ENCODE data around the gene CSTF1.
A peak's percentile ranks its signal among the peaks of the same experiment; 100 is the strongest.

The CSTF1 gene

DNA sequence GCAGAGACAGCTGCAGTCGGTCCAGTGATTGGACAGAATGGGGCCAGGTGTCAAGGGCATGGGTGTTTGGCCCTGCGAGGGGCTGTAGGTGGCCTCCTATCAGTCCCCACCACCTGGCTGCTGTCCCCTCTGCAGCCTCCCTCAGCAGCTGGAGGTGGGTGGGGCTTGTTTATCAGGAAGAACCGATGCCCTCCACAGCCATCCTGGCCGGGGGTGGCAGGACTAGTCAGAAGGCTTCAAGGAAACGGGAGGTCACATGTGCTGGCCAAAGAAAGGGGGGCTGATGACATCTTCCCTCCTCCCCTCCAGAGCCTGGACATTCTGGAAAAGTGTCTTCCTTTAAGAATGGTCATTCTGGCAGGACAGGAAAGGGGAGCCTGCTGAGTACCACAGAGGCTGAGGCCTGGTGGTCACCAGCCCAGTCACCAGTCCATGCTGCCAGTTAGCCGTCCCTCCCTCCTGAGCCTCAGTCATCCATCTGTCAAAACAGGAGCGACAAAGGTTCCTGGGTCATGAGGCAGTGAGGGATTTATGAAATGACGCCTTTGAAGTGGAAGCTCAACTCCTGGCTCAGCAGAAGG, 29.5 kb upstream of the CSTF1 start:
- Mint-ChIP-seq H3K4me1 (peaks cover 28% of the 10 kb centered on the region), H3K27ac (no peak overlapping the region), H3K27me3 (ENCODE audit: low read depth, poor library complexity) (peaks cover 7% of the 10 kb centered on the region), H3K4me3 (no peak overlapping the region), H3K9me3 (no peaks in the 10 kb centered on the region), H3K36me3 (ENCODE audit: low read depth) (peaks cover 33% of the 10 kb centered on the region)
- TF ChIP-seq, protein P1, sequence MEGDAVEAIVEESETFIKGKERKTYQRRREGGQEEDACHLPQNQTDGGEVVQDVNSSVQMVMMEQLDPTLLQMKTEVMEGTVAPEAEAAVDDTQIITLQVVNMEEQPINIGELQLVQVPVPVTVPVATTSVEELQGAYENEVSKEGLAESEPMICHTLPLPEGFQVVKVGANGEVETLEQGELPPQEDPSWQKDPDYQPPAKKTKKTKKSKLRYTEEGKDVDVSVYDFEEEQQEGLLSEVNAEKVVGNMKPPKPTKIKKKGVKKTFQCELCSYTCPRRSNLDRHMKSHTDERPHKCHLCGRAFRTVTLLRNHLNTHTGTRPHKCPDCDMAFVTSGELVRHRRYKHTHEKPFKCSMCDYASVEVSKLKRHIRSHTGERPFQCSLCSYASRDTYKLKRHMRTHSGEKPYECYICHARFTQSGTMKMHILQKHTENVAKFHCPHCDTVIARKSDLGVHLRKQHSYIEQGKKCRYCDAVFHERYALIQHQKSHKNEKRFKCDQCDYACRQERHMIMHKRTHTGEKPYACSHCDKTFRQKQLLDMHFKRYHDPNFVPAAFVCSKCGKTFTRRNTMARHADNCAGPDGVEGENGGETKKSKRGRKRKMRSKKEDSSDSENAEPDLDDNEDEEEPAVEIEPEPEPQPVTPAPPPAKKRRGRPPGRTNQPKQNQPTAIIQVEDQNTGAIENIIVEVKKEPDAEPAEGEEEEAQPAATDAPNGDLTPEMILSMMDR (IDR thresholded peaks at IDR 0.05): no peak
- no peak for DNase-seq

- TF ChIP-seq, protein P1 (IDR thresholded peaks at IDR 0.05): no peak
- Mint-ChIP-seq H3K27me3 (ENCODE audit: low read depth, poor library complexity) (peaks cover 6% of the 10 kb centered on the region), H3K27ac (no peak overlapping the region), H3K4me1 (peaks cover 22% of the 10 kb centered on the region), H3K36me3 (ENCODE audit: low read depth) (peaks cover 33% of the 10 kb centered on the region), H3K9me3 (no peaks in the 10 kb centered on the region), H3K4me3 (no peak overlapping the region)
- no peak for DNase-seq
Observed at GRCh38 chr20:56363491-56363890, 29.0 kb upstream of the CSTF1 start.

DNA sequence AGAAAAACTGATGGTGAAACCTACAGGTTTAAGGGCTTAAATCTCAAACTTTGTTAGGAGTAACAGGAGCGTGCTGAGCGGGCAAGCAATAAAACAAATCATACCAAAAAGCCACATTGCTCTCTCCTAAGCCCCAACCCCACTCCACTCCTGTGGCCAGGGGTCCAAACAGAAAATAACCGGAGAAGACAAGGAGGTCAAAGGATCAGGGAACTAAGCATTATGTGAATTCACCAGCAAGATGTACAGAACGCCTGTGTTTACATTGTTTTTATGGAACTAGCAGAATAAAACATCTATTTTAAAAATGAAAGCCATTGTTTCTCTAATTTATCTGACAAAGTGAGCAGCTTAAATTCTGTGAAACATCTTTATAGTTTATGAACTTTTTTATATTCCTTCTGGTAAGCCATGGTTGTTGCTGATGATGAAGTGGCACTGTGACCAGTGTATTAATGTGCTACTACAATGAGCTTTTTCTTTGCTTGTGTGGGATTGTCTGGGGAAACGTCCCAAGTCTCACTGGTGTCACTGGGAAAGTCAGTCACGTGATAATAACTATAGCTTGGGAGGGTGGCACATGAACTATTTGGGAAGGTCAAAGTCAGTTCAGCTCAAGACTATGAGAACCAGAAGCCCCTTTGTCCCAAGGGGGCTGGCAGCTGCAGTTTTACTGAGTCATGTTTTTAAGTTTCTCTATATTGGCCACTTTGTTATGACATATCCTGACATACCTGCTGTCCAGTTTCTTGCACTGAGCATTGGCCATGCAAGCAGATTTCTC, 23.9 kb upstream of the CSTF1 start:
- no peaks in the 10 kb centered on the region for H3K27me3 Mint-ChIP-seq (ENCODE audit: low read depth, poor library complexity)
- H3K36me3 Mint-ChIP-seq (ENCODE audit: low read depth): peaks cover 50% of the 10 kb centered on the region
- TF ChIP-seq, protein P1 (IDR thresholded peaks at IDR 0.05): no peak
- no peaks in the 10 kb centered on the region for H3K4me1 Mint-ChIP-seq
- no peak overlapping the region for H3K4me3 Mint-ChIP-seq
- DNase-seq: no peak
- H3K27ac Mint-ChIP-seq: peak overlapping the region; percentile 83
- H3K9me3 Mint-ChIP-seq: no peaks in the 10 kb centered on the region

GRCh38 chr20:56369179-56369578, 23.3 kb upstream of the CSTF1 start:
- no peak for DNase-seq
- no peaks in the 10 kb centered on the region for H3K9me3 Mint-ChIP-seq
- no peaks in the 10 kb centered on the region for H3K4me1 Mint-ChIP-seq
- peaks cover 53% of the 10 kb centered on the region for H3K36me3 Mint-ChIP-seq (ENCODE audit: low read depth)
- H3K4me3 Mint-ChIP-seq: no peak overlapping the region
- TF ChIP-seq, protein P1 (IDR thresholded peaks at IDR 0.05): no peak
- peak overlapping the region; percentile 84 for H3K27ac Mint-ChIP-seq
- H3K27me3 Mint-ChIP-seq (ENCODE audit: low read depth, poor library complexity): no peaks in the 10 kb centered on the region

- TF ChIP-seq, protein P1 (IDR thresholded peaks at IDR 0.05): no peak
- H3K27me3 Mint-ChIP-seq (ENCODE audit: low read depth, poor library complexity): no peaks in the 10 kb centered on the region
Observed at GRCh38 chr20:56371977-56372376, 20.5 kb upstream of the CSTF1 start.

DNA sequence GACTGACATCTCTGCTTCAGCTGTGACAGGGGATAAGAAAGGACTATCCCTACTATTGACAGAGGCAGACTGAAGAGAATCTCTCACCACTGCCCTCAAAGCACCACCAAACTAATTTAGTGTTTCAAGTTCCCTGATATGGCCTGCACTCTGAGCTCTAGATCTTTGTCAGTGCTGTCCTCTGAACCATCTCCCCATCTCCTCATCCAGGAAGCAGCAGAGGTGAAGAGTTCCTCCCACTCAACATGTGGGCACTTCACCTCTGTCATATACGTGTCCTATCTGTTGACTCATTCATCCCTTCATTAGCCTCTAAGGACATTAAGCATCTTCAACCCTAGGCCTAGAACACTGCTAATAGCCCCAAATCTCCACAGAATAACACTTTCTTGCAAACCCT, 19.6 kb upstream of the CSTF1 start:
- H3K4me1 Mint-ChIP-seq: no peaks in the 10 kb centered on the region
- H3K27me3 Mint-ChIP-seq (ENCODE audit: low read depth, poor library complexity): no peaks in the 10 kb centered on the region
- no peak for DNase-seq
- H3K9me3 Mint-ChIP-seq: no peaks in the 10 kb centered on the region
- H3K27ac Mint-ChIP-seq: peak overlapping the region; percentile 4
- TF ChIP-seq, protein P1 (IDR thresholded peaks at IDR 0.05): no peak
- no peak overlapping the region for H3K4me3 Mint-ChIP-seq
- H3K36me3 Mint-ChIP-seq (ENCODE audit: low read depth): peaks cover 49% of the 10 kb centered on the region

More at GRCh38 chr20:56371977-56372376, 20.5 kb upstream of the CSTF1 start:
- Mint-ChIP-seq H3K4me1 (no peaks in the 10 kb centered on the region), H3K4me3 (no peak overlapping the region), H3K36me3 (ENCODE audit: low read depth) (peaks cover 45% of the 10 kb centered on the region), H3K27ac (no peak overlapping the region), H3K9me3 (no peaks in the 10 kb centered on the region)
- no peak for DNase-seq
